Panc1 (cell line): Measurements from ENCODE around the gene UGT1A9.

Experiments
- CTCF ChIP-seq: fragments of 450-650 bp; IDR thresholded peaks from 2 replicates; pipeline ENCODE4 v1.5.1; 2017; ENCODE audit warnings: mild to moderate bottlenecking
- REST ChIP-seq, 2 experiments: IDR thresholded peaks; 2 replicates each; pipeline ENCODE4 v1.6.1; 2011 to 2012; ENCODE audit warnings: low read depth in 2 of 2, control low read depth in 1 of 2, low read length in 1 of 2, mild to moderate bottlenecking in 1 of 2, moderate library complexity in 1 of 2; ENCODE audit not compliant: insufficient read depth in 1 of 2

GRCh38 chr2:233794128-233794658, 122.5 kb downstream of the UGT1A9 start:
- TF ChIP-seq CTCF (no peak), REST (IDR thresholded peaks at IDR 0.05; ENCODE audit: insufficient read depth in 1 of 2, low read depth in 2 of 2, low read length in 1 of 2) (no peak)
